AG04449 (cell line): ENCODE measurements around the gene SSH3.

Experiments used
- CTCF ChIA-PET: fragments of 350-600 bp; formaldehyde crosslinking; extraction: SDS; loops from one replicate; lab custom pipeline; 2021; ENCODE audit warnings: antibody characterized with exemption; lab: Yijun Ruan, JAX
- POLR2A ChIA-PET: fragments of 400-600, 350-600 bp; formaldehyde crosslinking; extraction: SDS; loops from one replicate; lab custom pipeline; 2020; ENCODE audit warnings: antibody characterized with exemption, inconsistent platforms; lab: Yijun Ruan, JAX
- DNase-seq: peaks from one replicate; pipeline ENCODE4 v3.0.0-alpha.2; 2010; ENCODE audit warnings: low read depth, low spot score
- H3K4me3 ChIP-seq: 2 replicates; pipeline ENCODE4 v1.5.1; 2011; ENCODE audit warnings: low read depth, mild to moderate bottlenecking, control low read depth, low read length
- CTCF ChIP-seq: IDR thresholded peaks from one replicate; pipeline ENCODE4 v1.5.1; 2011; ENCODE audit warnings: mild to moderate bottlenecking, moderate library complexity, low read length, control low read depth, inconsistent platforms; ENCODE audit not compliant: insufficient read depth; ENCODE audit errors: missing control alignments

Gene SSH3

GRCh38 chr11:67267188-67268080 lies 35.9 kb upstream of the SSH3 start:
- POLR2A ChIA-PET: no interaction called here
- TF ChIP-seq CTCF: no peak
- CTCF ChIA-PET: interaction anchor here (0.6 to 11.9 kb wide), 26 partner anchors 9 to 213 kb away, joined by 3 to 295 read pairs (median 4); partner anchors contain the start of genes ANKRD13D and SSH3
- no peak for DNase-seq
- H3K4me3 ChIP-seq: peak overlapping the region; percentile 80

- TF ChIP-seq CTCF: no peak
- peak overlapping the region; percentile 80 for H3K4me3 ChIP-seq
- ChIA-PET POLR2A (no interaction called here), CTCF (interaction anchor here (0.6 to 11.9 kb wide), 10 partner anchors 9 to 119 kb away, joined by 3 to 295 read pairs (median 6); partner anchors contain the start of gene SSH3)
- DNase-seq: no peak
Observed at GRCh38 chr11:67268081-67268961, 35.0 kb upstream of the SSH3 start.

GRCh38 chr11:67268962-67269268 lies 34.4 kb upstream of the SSH3 start:
- POLR2A ChIA-PET: no interaction called here
- H3K4me3 ChIP-seq: no peak overlapping the region; the same call in 1 of the 2 replicates
- no peak for DNase-seq
- no peak for TF ChIP-seq CTCF
- CTCF ChIA-PET: interaction anchor here (0.6 to 11.9 kb wide), 5 partner anchors 14 to 186 kb away, joined by 3 to 295 read pairs (median 8); no protein-coding TSS in a partner anchor

GRCh38 chr11:67269401-67270255 lies 33.7 kb upstream of the SSH3 start:
- ChIA-PET POLR2A (no interaction called here), CTCF (interaction anchor here (0.6 to 11.9 kb wide), 9 partner anchors 7 to 187 kb away, joined by 3 to 295 read pairs (median 4); no protein-coding TSS in a partner anchor)
- no peak for DNase-seq
- TF ChIP-seq CTCF: no peak
- H3K4me3 ChIP-seq: peak overlapping the region; percentile 20

GRCh38 chr11:67270256-67271204 lies 32.8 kb upstream of the SSH3 start:
- no peak for TF ChIP-seq CTCF
- ChIA-PET CTCF (interaction anchor here (0.8 to 11.9 kb wide), 8 partner anchors 8 to 113 kb away, joined by 3 to 295 read pairs (median 6); no protein-coding TSS in a partner anchor), POLR2A (no interaction called here)
- DNase-seq: no peak
- H3K4me3 ChIP-seq: peak overlapping the region; percentile 20
